ENCODE data around the gene PRLR.

PRLR gene

GRCh38 chr5:35067985-35068384 is 162.3 kb downstream of the PRLR start:
- no peak overlapping the region for H3K4me3 ChIP-seq (ENCODE audit: control insufficient read depth in 1 of 7, extremely low read depth in 1 of 7, insufficient read depth in 4 of 7, low read depth in 2 of 7, low read length in 6 of 7)
- no peaks in the 10 kb centered on the region for H3K27me3 ChIP-seq (replicated peaks in 2 of 5; ENCODE audit: control insufficient read depth in 4 of 5, insufficient read depth in 5 of 5, low read length in 4 of 5)
- no CpG with 5 or more reads among the region's 2 CpGs for WGBS (ENCODE audit: insufficient coverage)
- ChIA-PET POLR2A (no interaction called here), CTCF (no interaction called here)
- peaks cover 0 to 1% (median 0%) of the 10 kb centered on the region in 5 experiments for H3K9me3 ChIP-seq (ENCODE audit: control extremely low read depth in 1 of 5, control insufficient read depth in 4 of 5, insufficient read depth in 2 of 5, low read depth in 1 of 5, low read length in 4 of 5)
- no peak overlapping the region for H3K27ac ChIP-seq (ENCODE audit: insufficient read depth in 1 of 2, low read depth in 1 of 2, low read length in 2 of 2, poor library complexity in 1 of 2, severe bottlenecking in 2 of 2)
- no peaks in the 10 kb centered on the region for H3K36me3 ChIP-seq (ENCODE audit: control insufficient read depth in 4 of 4, insufficient read depth in 4 of 4, low read length in 3 of 4)
- DNase-seq, result no peak
- no peaks in the 10 kb centered on the region for H3K4me1 ChIP-seq (ENCODE audit: control extremely low read depth in 1 of 4, control insufficient read depth in 4 of 4, insufficient read depth in 4 of 4, low read length in 3 of 4)

- no peak for DNase-seq
- no peak overlapping the region for H3K27ac ChIP-seq (ENCODE audit: insufficient read depth in 1 of 2, low read depth in 1 of 2, low read length in 2 of 2, poor library complexity in 1 of 2, severe bottlenecking in 2 of 2)
- H3K27me3 ChIP-seq (replicated peaks in 2 of 5; ENCODE audit: control insufficient read depth in 4 of 5, insufficient read depth in 5 of 5, low read length in 4 of 5), result peaks cover 0 to 2% (median under 1%) of the 10 kb centered on the region in 5 experiments
- POLR2A ChIA-PET, result no interaction called here
- peaks cover 0 to 1% (median 0%) of the 10 kb centered on the region in 5 experiments for H3K9me3 ChIP-seq (ENCODE audit: control extremely low read depth in 1 of 5, control insufficient read depth in 4 of 5, insufficient read depth in 2 of 5, low read depth in 1 of 5, low read length in 4 of 5)
- CTCF ChIA-PET, result no interaction called here
- no peak overlapping the region for H3K4me3 ChIP-seq (ENCODE audit: control insufficient read depth in 1 of 7, extremely low read depth in 1 of 7, insufficient read depth in 4 of 7, low read depth in 2 of 7, low read length in 6 of 7)
- H3K4me1 ChIP-seq (ENCODE audit: control extremely low read depth in 1 of 4, control insufficient read depth in 4 of 4, insufficient read depth in 4 of 4, low read length in 3 of 4), result no peaks in the 10 kb centered on the region
- 93% methylated on average over 2 of the region's 5 CpGs for WGBS (ENCODE audit: insufficient coverage)
- H3K36me3 ChIP-seq (ENCODE audit: control insufficient read depth in 4 of 4, insufficient read depth in 4 of 4, low read length in 3 of 4), result no peaks in the 10 kb centered on the region
These were observed 164.0 kb downstream of the PRLR start for GRCh38 chr5:35066260-35066795.

- WGBS (ENCODE audit: insufficient coverage), result 100% methylated on average over 4 of the region's 4 CpGs
- Histone ChIP-seq H3K9me3 (ENCODE audit: control extremely low read depth in 1 of 5, control insufficient read depth in 4 of 5, insufficient read depth in 2 of 5, low read depth in 1 of 5, low read length in 4 of 5) (no peaks in the 10 kb centered on the region), H3K4me1 (ENCODE audit: control extremely low read depth in 1 of 4, control insufficient read depth in 4 of 4, insufficient read depth in 4 of 4, low read length in 3 of 4) (no peaks in the 10 kb centered on the region), H3K4me3 (ENCODE audit: control insufficient read depth in 1 of 7, extremely low read depth in 1 of 7, insufficient read depth in 4 of 7, low read depth in 2 of 7, low read length in 6 of 7) (no peak overlapping the region), H3K36me3 (ENCODE audit: control insufficient read depth in 4 of 4, insufficient read depth in 4 of 4, low read length in 3 of 4) (no peaks in the 10 kb centered on the region), H3K27ac (ENCODE audit: insufficient read depth in 1 of 2, low read depth in 1 of 2, low read length in 2 of 2, poor library complexity in 1 of 2, severe bottlenecking in 2 of 2) (no peak overlapping the region), H3K27me3 (replicated peaks in 2 of 5; ENCODE audit: control insufficient read depth in 4 of 5, insufficient read depth in 5 of 5, low read length in 4 of 5) (peaks cover 0 to 2% (median 2%) of the 10 kb centered on the region in 5 experiments)
- ChIA-PET POLR2A (no interaction called here), CTCF (no interaction called here)
- no peak for DNase-seq
These were observed 166.9 kb downstream of the PRLR start for GRCh38 chr5:35063414-35063813.

GRCh38 chr5:35061211-35061770 is 169.0 kb downstream of the PRLR start:
- H3K4me3 ChIP-seq (ENCODE audit: control insufficient read depth in 1 of 7, extremely low read depth in 1 of 7, insufficient read depth in 4 of 7, low read depth in 2 of 7, low read length in 6 of 7), result no peak overlapping the region
- no peaks in the 10 kb centered on the region for H3K4me1 ChIP-seq (ENCODE audit: control extremely low read depth in 1 of 4, control insufficient read depth in 4 of 4, insufficient read depth in 4 of 4, low read length in 3 of 4)
- H3K27me3 ChIP-seq (replicated peaks in 2 of 5; ENCODE audit: control insufficient read depth in 4 of 5, insufficient read depth in 5 of 5, low read length in 4 of 5), result peaks cover 0 to 6% (median 2%) of the 10 kb centered on the region in 5 experiments
- H3K36me3 ChIP-seq (ENCODE audit: control insufficient read depth in 4 of 4, insufficient read depth in 4 of 4, low read length in 3 of 4), result no peaks in the 10 kb centered on the region
- H3K9me3 ChIP-seq (ENCODE audit: control extremely low read depth in 1 of 5, control insufficient read depth in 4 of 5, insufficient read depth in 2 of 5, low read depth in 1 of 5, low read length in 4 of 5), result no peaks in the 10 kb centered on the region
- ChIA-PET POLR2A (no interaction called here), CTCF (no interaction called here)
- no peak overlapping the region for H3K27ac ChIP-seq (ENCODE audit: insufficient read depth in 1 of 2, low read depth in 1 of 2, low read length in 2 of 2, poor library complexity in 1 of 2, severe bottlenecking in 2 of 2)
- no peak for DNase-seq
- no CpG with 5 or more reads among the region's 2 CpGs for WGBS (ENCODE audit: insufficient coverage)

GRCh38 chr5:35060236-35060635 is 170.1 kb downstream of the PRLR start:
- CTCF ChIA-PET, result no interaction called here
- POLR2A ChIA-PET, result no interaction called here
- WGBS (ENCODE audit: insufficient coverage), result 93% methylated on average over 2 of the region's 2 CpGs
- no peak overlapping the region for H3K27ac ChIP-seq (ENCODE audit: insufficient read depth in 1 of 2, low read depth in 1 of 2, low read length in 2 of 2, poor library complexity in 1 of 2, severe bottlenecking in 2 of 2)
- no peak overlapping the region for H3K4me3 ChIP-seq (ENCODE audit: control insufficient read depth in 1 of 7, extremely low read depth in 1 of 7, insufficient read depth in 4 of 7, low read depth in 2 of 7, low read length in 6 of 7)
- DNase-seq, result no peak
- no peaks in the 10 kb centered on the region for H3K36me3 ChIP-seq (ENCODE audit: control insufficient read depth in 4 of 4, insufficient read depth in 4 of 4, low read length in 3 of 4)
- peaks cover 0 to 6% (median 2%) of the 10 kb centered on the region in 5 experiments for H3K27me3 ChIP-seq (replicated peaks in 2 of 5; ENCODE audit: control insufficient read depth in 4 of 5, insufficient read depth in 5 of 5, low read length in 4 of 5)
- H3K4me1 ChIP-seq (ENCODE audit: control extremely low read depth in 1 of 4, control insufficient read depth in 4 of 4, insufficient read depth in 4 of 4, low read length in 3 of 4), result no peaks in the 10 kb centered on the region
- no peaks in the 10 kb centered on the region for H3K9me3 ChIP-seq (ENCODE audit: control extremely low read depth in 1 of 5, control insufficient read depth in 4 of 5, insufficient read depth in 2 of 5, low read depth in 1 of 5, low read length in 4 of 5)

- DNase-seq, result no peak
- Histone ChIP-seq H3K9me3 (ENCODE audit: control extremely low read depth in 1 of 5, control insufficient read depth in 4 of 5, insufficient read depth in 2 of 5, low read depth in 1 of 5, low read length in 4 of 5) (no peaks in the 10 kb centered on the region), H3K27me3 (replicated peaks in 2 of 5; ENCODE audit: control insufficient read depth in 4 of 5, insufficient read depth in 5 of 5, low read length in 4 of 5) (peaks cover 0 to 6% (median 2%) of the 10 kb centered on the region in 5 experiments), H3K27ac (ENCODE audit: insufficient read depth in 1 of 2, low read depth in 1 of 2, low read length in 2 of 2, poor library complexity in 1 of 2, severe bottlenecking in 2 of 2) (no peak overlapping the region), H3K36me3 (ENCODE audit: control insufficient read depth in 4 of 4, insufficient read depth in 4 of 4, low read length in 3 of 4) (no peaks in the 10 kb centered on the region), H3K4me1 (ENCODE audit: control extremely low read depth in 1 of 4, control insufficient read depth in 4 of 4, insufficient read depth in 4 of 4, low read length in 3 of 4) (no peaks in the 10 kb centered on the region), H3K4me3 (ENCODE audit: control insufficient read depth in 1 of 7, extremely low read depth in 1 of 7, insufficient read depth in 4 of 7, low read depth in 2 of 7, low read length in 6 of 7) (no peak overlapping the region)
- ChIA-PET POLR2A (no interaction called here), CTCF (no interaction called here)
These were observed 171.0 kb downstream of the PRLR start for GRCh38 chr5:35059251-35059650.

- WGBS (ENCODE audit: insufficient coverage), result 90% methylated on average over 1 of the region's 3 CpGs
- Histone ChIP-seq H3K27ac (ENCODE audit: insufficient read depth in 1 of 2, low read depth in 1 of 2, low read length in 2 of 2, poor library complexity in 1 of 2, severe bottlenecking in 2 of 2) (no peak overlapping the region), H3K4me3 (ENCODE audit: control insufficient read depth in 1 of 7, extremely low read depth in 1 of 7, insufficient read depth in 4 of 7, low read depth in 2 of 7, low read length in 6 of 7) (no peak overlapping the region), H3K4me1 (ENCODE audit: control extremely low read depth in 1 of 4, control insufficient read depth in 4 of 4, insufficient read depth in 4 of 4, low read length in 3 of 4) (no peaks in the 10 kb centered on the region), H3K9me3 (ENCODE audit: control extremely low read depth in 1 of 5, control insufficient read depth in 4 of 5, insufficient read depth in 2 of 5, low read depth in 1 of 5, low read length in 4 of 5) (no peaks in the 10 kb centered on the region), H3K36me3 (ENCODE audit: control insufficient read depth in 4 of 4, insufficient read depth in 4 of 4, low read length in 3 of 4) (no peaks in the 10 kb centered on the region), H3K27me3 (replicated peaks in 2 of 5; ENCODE audit: control insufficient read depth in 4 of 5, insufficient read depth in 5 of 5, low read length in 4 of 5) (peaks cover 0 to 6% (median 2%) of the 10 kb centered on the region in 5 experiments)
- POLR2A ChIA-PET, result no interaction called here
- DNase-seq, result no peak
- CTCF ChIA-PET, result no interaction called here
These were observed 171.9 kb downstream of the PRLR start for GRCh38 chr5:35058374-35058788.

Measured in common myeloid progenitor, CD34-positive (primary cell).